ENCODE measurements around the gene CABP7. TPM values are rescaled to one million over a fixed set of nuclear protein-coding genes. Genes with fewer than 3 reads are reported as not detected.

CABP7 gene
- total and polyA plus RNA-seq, 7 donors: 0.03 to 0.07 (median 0.04) TPM; not detected in 4

DNA sequence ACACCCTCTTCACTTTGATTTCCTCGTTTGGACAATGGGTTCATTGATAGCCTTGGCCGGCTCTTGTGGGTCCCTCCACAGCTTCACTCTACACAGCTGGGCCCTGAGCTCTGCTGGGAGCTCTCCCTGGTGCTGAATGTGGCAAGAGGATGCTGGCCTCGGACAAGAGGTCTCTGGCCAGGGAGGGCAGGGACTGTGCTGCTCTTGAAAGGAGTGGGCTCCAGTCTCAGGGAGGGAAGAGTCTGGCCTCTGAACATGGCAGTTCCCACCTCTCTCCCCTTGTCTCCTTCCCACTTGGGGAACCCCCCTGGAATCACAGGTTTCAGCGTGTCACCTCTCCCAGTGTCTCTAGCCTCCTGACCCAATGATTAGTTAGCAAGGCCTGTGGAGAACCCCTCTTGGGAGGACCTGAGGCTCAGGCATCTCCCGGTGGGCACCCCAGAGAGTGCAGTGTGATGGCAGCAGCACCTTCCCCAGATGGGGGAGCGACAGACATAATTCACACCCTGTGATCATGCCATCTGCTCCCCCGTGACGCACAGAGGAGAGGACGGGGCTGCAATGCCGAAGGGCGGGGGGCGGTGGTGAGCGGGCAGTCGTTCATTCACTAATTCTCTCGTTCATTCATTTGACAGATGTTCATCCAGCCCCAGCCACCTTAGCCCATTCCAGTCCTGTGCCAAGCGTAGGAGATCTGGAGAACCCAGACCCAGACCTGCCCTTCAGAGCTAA, 2.8 kb upstream of the CABP7 start:
- Histone ChIP-seq H3K36me3 (ENCODE audit: insufficient read depth in 1 of 2, low read depth in 1 of 2) (no peaks in the 10 kb centered on the region), H3K27ac (no peak overlapping the region), H3K4me1 (no peaks in the 10 kb centered on the region), H3K4me3 (no peak overlapping the region), H3K9me3 (no peaks in the 10 kb centered on the region), H3K27me3 (ENCODE audit: insufficient read depth in 3 of 3, low read length in 2 of 3) (peaks cover 0 to 23% (median 10%) of the 10 kb centered on the region in 3 donors)
- intact Hi-C loops (cut with DNase I): no loop called here
- 62 to 66% (median 64%) methylated on average over 16 of the region's 16 CpGs for WGBS, 3 donors
- peak; percentile 60 to 70 for DNase-seq
- ATAC-seq: peak; percentile 66 to 74 (median 71)
- TF ChIP-seq, protein P1, sequence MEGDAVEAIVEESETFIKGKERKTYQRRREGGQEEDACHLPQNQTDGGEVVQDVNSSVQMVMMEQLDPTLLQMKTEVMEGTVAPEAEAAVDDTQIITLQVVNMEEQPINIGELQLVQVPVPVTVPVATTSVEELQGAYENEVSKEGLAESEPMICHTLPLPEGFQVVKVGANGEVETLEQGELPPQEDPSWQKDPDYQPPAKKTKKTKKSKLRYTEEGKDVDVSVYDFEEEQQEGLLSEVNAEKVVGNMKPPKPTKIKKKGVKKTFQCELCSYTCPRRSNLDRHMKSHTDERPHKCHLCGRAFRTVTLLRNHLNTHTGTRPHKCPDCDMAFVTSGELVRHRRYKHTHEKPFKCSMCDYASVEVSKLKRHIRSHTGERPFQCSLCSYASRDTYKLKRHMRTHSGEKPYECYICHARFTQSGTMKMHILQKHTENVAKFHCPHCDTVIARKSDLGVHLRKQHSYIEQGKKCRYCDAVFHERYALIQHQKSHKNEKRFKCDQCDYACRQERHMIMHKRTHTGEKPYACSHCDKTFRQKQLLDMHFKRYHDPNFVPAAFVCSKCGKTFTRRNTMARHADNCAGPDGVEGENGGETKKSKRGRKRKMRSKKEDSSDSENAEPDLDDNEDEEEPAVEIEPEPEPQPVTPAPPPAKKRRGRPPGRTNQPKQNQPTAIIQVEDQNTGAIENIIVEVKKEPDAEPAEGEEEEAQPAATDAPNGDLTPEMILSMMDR (IDR thresholded peaks at IDR 0.05): no peak

DNA sequence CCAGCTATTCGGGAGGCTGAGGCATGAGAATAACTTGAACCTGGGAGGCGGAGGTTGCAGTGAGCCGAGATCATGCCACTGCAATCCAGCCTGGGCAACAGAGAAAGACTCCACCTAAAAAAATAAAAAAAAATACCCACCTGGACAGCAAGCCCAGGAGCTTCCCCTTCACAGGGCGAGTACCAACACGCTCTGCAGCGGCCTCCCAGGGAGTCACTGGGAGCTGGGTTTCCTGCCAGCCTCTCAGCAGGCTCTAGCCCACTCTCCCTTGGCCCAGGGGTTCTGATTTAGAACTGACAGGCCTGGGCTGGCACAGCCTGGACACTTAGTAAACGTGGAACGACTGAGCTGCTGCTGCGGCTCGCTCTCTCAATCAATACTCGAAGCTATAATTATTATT, 2.0 kb upstream of the CABP7 start:
- Histone ChIP-seq H3K4me1 (no peaks in the 10 kb centered on the region), H3K27me3 (ENCODE audit: insufficient read depth in 3 of 3, low read length in 2 of 3) (peaks cover 0 to 23% (median 10%) of the 10 kb centered on the region in 3 donors), H3K4me3 (no peak overlapping the region), H3K9me3 (no peaks in the 10 kb centered on the region), H3K36me3 (ENCODE audit: insufficient read depth in 1 of 2, low read depth in 1 of 2) (no peaks in the 10 kb centered on the region), H3K27ac (no peak overlapping the region)
- DNase-seq: no peak
- no peak for ATAC-seq
- TF ChIP-seq, protein P1 (IDR thresholded peaks at IDR 0.05): no peak
- intact Hi-C loops (cut with DNase I): no loop called here
- 88 to 91% (median 89%) methylated on average over 11 of the region's 11 CpGs for WGBS, 3 donors

DNA sequence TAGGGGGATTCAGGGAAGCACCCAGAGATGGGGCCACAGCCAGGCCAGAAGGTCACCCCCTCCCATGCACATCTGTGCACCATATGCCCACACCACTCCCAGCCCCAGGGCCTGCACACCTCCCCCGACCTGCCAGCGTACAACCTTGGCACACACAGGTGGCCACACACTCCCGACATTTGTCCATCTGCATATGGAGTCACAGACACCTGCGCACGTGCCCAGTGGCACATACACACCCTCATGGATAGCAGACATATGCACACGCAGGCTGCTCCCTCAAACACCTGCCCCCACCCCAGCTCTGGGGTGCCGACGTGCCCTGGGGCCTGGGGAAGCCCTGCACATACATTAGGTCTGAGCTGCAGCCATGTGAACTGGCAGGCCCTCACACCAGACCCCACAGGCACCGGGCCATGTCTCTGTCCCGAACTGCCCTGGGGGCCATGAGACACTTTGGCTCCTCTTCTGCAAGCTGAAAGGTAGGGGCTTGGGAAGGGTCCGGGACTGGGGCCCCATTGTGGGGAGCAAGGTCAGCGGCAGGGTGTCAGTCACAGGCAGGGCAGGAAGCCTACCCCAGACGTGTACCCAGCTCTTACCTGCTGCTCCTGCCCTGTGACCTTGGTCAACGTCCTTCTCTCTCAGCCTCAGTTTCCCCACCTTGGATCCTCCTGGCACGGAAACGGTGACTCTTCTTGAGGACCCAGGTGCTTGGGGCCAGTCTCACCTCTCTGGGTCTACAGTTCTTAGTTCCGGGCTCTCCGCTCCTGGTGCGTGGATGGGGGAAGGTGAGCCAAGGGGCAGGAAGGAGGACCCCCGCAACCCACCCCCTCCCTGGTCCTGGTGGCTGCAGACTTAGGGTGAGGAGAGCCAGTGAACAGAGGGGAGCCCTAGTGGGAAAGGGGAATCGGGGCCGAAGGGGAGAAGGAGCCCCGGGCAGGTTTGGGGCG, 579 bp upstream of the CABP7 start:
- H3K27ac ChIP-seq: no peak overlapping the region
- 41 to 57% (median 48%) methylated on average over 21 to 24 of the region's 24 CpGs for WGBS, 3 donors
- no peak for DNase-seq
- TF ChIP-seq, protein P1 (IDR thresholded peaks at IDR 0.05): no peak
- intact Hi-C loops (cut with DNase I): no loop called here
- no peak overlapping the region for H3K4me3 ChIP-seq
- H3K9me3 ChIP-seq: no peaks in the 10 kb centered on the region
- no peaks in the 10 kb centered on the region for H3K36me3 ChIP-seq (ENCODE audit: insufficient read depth in 1 of 2, low read depth in 1 of 2)
- H3K4me1 ChIP-seq: no peaks in the 10 kb centered on the region
- peaks cover 0 to 23% (median 8%) of the 10 kb centered on the region in 3 donors for H3K27me3 ChIP-seq (ENCODE audit: insufficient read depth in 3 of 3, low read length in 2 of 3)
- no peak for ATAC-seq

DNA sequence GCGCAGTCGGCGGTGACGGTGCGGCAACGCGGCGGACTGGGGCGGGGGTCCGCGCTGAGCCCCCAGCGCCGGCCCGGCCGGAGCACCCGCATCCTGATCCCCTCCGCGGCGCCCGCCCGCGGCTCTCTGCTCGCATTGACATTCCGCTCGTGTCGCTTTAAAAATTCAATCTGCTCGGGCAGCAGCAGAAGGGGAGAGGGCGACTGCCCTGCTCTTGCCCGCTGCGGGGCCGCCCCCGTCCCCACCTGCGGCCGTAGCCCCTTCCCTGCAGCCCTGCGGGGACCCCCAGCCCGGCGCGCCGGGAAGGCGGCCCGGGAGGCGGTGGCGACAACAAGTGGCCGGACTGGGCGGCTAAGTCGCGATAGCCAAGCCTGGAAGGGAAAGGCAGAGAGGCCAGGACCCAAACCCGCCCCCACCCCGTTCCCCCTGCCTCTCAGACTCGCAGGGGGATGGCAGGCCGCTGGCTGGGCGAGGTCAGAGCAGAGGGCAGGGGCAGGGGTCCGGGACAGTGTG, 1.1 kb downstream of the CABP7 start:
- intact Hi-C loops (cut with DNase I): no loop called here
- H3K4me1 ChIP-seq: no peaks in the 10 kb centered on the region
- peaks cover 0 to 23% (median 6%) of the 10 kb centered on the region in 3 donors for H3K27me3 ChIP-seq (ENCODE audit: insufficient read depth in 3 of 3, low read length in 2 of 3)
- no peak overlapping the region for H3K27ac ChIP-seq
- ATAC-seq (no peak), DNase-seq (no peak)
- H3K9me3 ChIP-seq: no peaks in the 10 kb centered on the region
- TF ChIP-seq, protein P1 (IDR thresholded peaks at IDR 0.05): no peak
- H3K36me3 ChIP-seq (ENCODE audit: insufficient read depth in 1 of 2, low read depth in 1 of 2): no peaks in the 10 kb centered on the region
- 5 to 9% (median 8%) methylated on average over 13 to 53 of the region's 53 CpGs for WGBS, 3 donors
- peak overlapping the region; percentile 46 for H3K4me3 ChIP-seq

All from psoas muscle (tissue), 8 donors.